ENCODE measurements around the gene NANOS2.

DNA sequence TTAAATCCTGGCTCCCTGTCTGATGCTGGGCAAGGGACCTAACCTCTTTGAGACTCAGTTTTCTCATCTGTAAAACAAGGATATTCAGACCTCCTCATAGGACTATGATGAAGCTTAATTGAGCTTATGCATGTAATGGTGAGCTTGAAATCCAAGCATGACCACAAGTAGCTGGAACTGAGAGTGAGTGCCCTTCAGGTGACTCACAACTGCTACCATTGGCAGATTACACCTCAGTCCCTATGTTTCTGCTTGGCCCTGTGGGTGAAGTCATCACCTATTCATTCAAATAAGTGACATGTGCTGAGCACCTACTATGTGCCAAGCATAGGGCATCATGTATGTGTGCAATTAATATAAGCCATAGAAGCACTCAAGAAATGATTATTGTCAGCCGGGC, 33.3 kb upstream of the NANOS2 start:
- TF ChIP-seq CTCF (conservative IDR thresholded peaks at IDR 0.05 in 1 of 2, IDR thresholded peaks at IDR 0.05 in 1 of 2; ENCODE audit: low read depth in 1 of 2, low read length in 2 of 2) (no peak), EZH2 (IDR thresholded peaks at IDR 0.05; ENCODE audit: low read length, missing control alignments) (no peak)

Measured in fibroblast of lung (primary cell).